Fibroblast of lung (primary cell): ENCODE data around the gene CDX1.

Experiments
- CTCF ChIP-seq, 2 donors: IDR thresholded peaks in 1 of 2; conservative IDR thresholded peaks in 1 of 2; 1 replicate in 1 of 2; 2 replicates in 1 of 2; pipeline ENCODE4 v1.5.1; 2011 to 2012; ENCODE audit warnings: low read length in 2 of 2, control low read depth in 1 of 2, inconsistent platforms in 1 of 2, low read depth in 1 of 2, mild to moderate bottlenecking in 1 of 2
- EZH2 ChIP-seq: IDR thresholded peaks from 2 replicates; pipeline ENCODE4 v1.5.1; 2012; ENCODE audit warnings: low read length, control low read depth, mild to moderate bottlenecking; ENCODE audit errors: missing control alignments

DNA sequence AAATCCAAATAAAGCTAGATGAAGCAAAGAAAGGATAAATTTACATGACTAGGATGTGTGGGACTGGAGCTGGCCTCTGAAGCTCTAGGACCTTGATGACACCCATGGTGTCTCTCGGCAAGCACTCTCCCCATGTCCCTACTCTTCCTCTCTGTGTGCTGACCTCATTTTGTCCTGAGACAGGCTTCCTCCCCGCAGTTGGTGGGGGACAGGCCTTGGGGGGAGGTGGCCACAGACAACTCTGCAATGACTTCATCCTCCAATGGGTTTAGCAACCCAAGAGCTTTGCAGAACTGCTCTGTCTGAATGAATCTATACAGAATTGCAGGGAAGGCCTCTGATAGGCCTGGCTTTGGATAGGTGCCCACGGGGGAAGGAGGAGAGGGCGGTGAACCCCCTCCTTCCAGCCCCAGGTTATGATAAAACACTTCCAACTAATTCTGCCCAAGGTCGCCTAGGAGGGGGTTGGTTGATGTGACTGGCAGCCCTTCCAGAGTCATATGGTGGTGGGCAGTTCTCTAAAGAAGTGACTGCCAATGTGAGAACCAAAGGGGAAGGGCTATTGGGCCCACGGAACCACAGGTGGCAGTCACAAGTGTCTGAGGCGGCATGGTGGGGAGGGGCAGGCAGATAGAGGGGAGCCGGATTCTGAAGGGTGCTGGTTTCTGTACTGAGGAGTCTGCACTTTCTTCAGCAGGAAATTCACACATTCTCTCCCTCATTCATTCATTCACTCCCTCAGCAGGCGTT, 29.3 kb downstream of the CDX1 start:
- TF ChIP-seq CTCF (conservative IDR thresholded peaks at IDR 0.05 in 1 of 2, IDR thresholded peaks at IDR 0.05 in 1 of 2; ENCODE audit: low read depth in 1 of 2, low read length in 2 of 2): no peak
- TF ChIP-seq EZH2: no peak
